Measurements from ENCODE around the gene TIMM22. TPM values are rescaled to one million over a fixed set of nuclear protein-coding genes. Genes with fewer than 3 reads are reported as not detected.

The TIMM22 gene
- polyA plus RNA-seq, 3 donors: 3.2 to 13.6 (median 13.1) TPM

DNA sequence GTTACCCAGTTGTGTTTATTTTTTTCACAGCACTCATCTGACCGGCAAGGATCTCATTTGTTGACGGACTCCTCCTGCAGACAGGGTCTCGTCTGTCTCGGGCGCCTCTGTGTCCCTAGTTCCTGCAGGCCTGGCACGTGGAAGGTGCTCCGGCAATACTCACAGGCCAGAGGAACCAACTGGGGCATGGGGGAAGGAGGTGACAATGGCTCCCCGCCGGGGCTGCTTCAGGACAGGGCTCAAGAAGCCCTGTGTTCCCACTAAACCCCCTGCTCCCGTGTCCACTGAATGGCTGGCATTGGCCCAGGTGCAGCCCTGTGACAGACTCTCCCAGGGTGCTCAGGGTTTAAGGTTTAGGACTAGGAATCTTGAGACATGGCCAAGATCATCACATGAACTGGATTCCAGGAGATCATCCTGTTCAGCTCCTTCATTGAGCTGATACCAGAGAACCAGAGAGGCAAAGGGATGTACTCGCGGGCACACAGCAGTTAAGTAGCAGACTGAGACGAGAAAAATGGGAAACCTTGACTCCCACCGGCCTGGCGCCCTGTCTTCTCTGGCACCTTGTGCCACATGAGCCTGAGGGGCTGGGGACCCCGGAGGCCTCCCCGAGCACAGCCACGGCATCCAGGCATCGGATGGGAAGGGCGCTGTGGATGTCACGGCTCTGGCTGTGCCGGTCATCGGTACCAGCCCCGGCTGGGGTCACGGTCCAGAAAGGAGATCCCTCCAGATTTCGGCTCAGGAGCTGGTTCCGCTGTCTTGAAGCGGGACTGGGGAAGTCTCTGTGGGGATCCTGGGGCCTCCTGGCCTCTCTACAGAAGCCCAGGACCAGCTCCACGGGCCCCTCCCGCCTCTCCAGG lies 29.0 kb downstream of the TIMM22 start:
- H2AFZ ChIP-seq (ENCODE audit: insufficient read depth, low read depth, low read length, poor library complexity, severe bottlenecking): no peak overlapping the region
- intact Hi-C loops (cut with micrococcal nuclease): no loop called here
- H3K79me2 ChIP-seq (ENCODE audit: insufficient read depth, low read length): peaks cover 23% of the 10 kb centered on the region
- H3K9me3 ChIP-seq (replicated peaks in 1 of 2; ENCODE audit: control insufficient read depth in 1 of 2, insufficient read depth in 1 of 2, low read length in 2 of 2): no peaks in the 10 kb centered on the region
- H3K4me1 ChIP-seq (ENCODE audit: control insufficient read depth in 1 of 2, insufficient read depth in 2 of 2, low read length in 2 of 2): no peaks in the 10 kb centered on the region
- no peak overlapping the region for H3K27ac ChIP-seq (ENCODE audit: low read depth in 1 of 2, low read length in 2 of 2)
- H3K4me3 Mint-ChIP-seq: no peak overlapping the region
- peak overlapping the region in 2 of 7 donors; percentile 33 to 48 for H3K27ac Mint-ChIP-seq
- no peak overlapping the region for H3K4me2 ChIP-seq (replicated peaks; ENCODE audit: extremely low read depth, low read length, poor library complexity, severe bottlenecking)
- no peaks in the 10 kb centered on the region for H3K4me1 Mint-ChIP-seq
- H3K36me3 Mint-ChIP-seq: peaks cover 23 to 66% of the 10 kb centered on the region in 2 donors
- no peak for DNase-seq
- no peak overlapping the region for H3K4me3 ChIP-seq (replicated peaks in 1 of 3; ENCODE audit: low read depth in 2 of 3, low read length in 3 of 3)
- peaks cover 97% of the 10 kb centered on the region for H4K20me1 ChIP-seq (ENCODE audit: insufficient read depth, low read length)
- H3K27me3 Mint-ChIP-seq (ENCODE audit: low read depth in 3 of 3): peaks cover 0 to 1% (median 0%) of the 10 kb centered on the region in 3 donors
- peaks cover 39 to 62% of the 10 kb centered on the region in 2 donors for H3K36me3 ChIP-seq (replicated peaks in 1 of 2; ENCODE audit: control insufficient read depth in 1 of 2, insufficient read depth in 2 of 2, low read length in 2 of 2)
- WGBS (ENCODE audit: insufficient coverage): 91% methylated on average over 30 of the region's 30 CpGs
- no peaks in the 10 kb centered on the region for H3K27me3 ChIP-seq (ENCODE audit: control insufficient read depth in 2 of 2, insufficient read depth in 2 of 2, low read length in 2 of 2)
- TF ChIP-seq, protein P1, sequence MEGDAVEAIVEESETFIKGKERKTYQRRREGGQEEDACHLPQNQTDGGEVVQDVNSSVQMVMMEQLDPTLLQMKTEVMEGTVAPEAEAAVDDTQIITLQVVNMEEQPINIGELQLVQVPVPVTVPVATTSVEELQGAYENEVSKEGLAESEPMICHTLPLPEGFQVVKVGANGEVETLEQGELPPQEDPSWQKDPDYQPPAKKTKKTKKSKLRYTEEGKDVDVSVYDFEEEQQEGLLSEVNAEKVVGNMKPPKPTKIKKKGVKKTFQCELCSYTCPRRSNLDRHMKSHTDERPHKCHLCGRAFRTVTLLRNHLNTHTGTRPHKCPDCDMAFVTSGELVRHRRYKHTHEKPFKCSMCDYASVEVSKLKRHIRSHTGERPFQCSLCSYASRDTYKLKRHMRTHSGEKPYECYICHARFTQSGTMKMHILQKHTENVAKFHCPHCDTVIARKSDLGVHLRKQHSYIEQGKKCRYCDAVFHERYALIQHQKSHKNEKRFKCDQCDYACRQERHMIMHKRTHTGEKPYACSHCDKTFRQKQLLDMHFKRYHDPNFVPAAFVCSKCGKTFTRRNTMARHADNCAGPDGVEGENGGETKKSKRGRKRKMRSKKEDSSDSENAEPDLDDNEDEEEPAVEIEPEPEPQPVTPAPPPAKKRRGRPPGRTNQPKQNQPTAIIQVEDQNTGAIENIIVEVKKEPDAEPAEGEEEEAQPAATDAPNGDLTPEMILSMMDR (IDR thresholded peaks at IDR 0.05): no peak
- no peak overlapping the region for H3K9ac ChIP-seq (ENCODE audit: insufficient read depth, low read length, poor library complexity, severe bottlenecking)
- no peaks in the 10 kb centered on the region for H3K9me3 Mint-ChIP-seq

DNA sequence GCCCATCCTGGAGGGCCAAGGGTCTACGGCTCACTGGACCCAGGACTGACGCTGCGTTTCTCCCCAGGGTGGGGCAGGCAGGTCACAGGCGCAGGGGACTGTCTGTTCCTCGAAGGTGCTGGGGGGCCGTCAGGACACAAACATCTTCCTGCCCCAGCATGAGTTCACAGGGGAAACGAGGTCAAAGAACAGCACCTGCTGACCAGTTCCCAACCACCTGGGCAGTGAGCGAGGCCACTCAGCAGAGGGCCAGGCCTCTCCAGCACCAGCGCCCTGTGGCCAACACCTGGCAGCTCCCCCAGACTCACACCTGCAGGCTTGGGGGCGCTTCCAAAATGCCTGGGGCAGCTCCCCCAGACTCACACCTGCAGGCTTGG lies 29.7 kb downstream of the TIMM22 start:
- Histone ChIP-seq H2AFZ (ENCODE audit: insufficient read depth, low read depth, low read length, poor library complexity, severe bottlenecking) (no peak overlapping the region), H3K36me3 (replicated peaks in 1 of 2; ENCODE audit: control insufficient read depth in 1 of 2, insufficient read depth in 2 of 2, low read length in 2 of 2) (peaks cover 41 to 63% of the 10 kb centered on the region in 2 donors), H3K4me1 (ENCODE audit: control insufficient read depth in 1 of 2, insufficient read depth in 2 of 2, low read length in 2 of 2) (no peaks in the 10 kb centered on the region), H3K9me3 (replicated peaks in 1 of 2; ENCODE audit: control insufficient read depth in 1 of 2, insufficient read depth in 1 of 2, low read length in 2 of 2) (no peaks in the 10 kb centered on the region), H3K4me2 (replicated peaks; ENCODE audit: extremely low read depth, low read length, poor library complexity, severe bottlenecking) (no peak overlapping the region), H3K4me3 (replicated peaks in 1 of 3; ENCODE audit: low read depth in 2 of 3, low read length in 3 of 3) (no peak overlapping the region), H3K9ac (ENCODE audit: insufficient read depth, low read length, poor library complexity, severe bottlenecking) (no peak overlapping the region), H3K27me3 (ENCODE audit: control insufficient read depth in 2 of 2, insufficient read depth in 2 of 2, low read length in 2 of 2) (no peaks in the 10 kb centered on the region), H3K27ac (ENCODE audit: low read depth in 1 of 2, low read length in 2 of 2) (no peak overlapping the region), H3K79me2 (ENCODE audit: insufficient read depth, low read length) (peaks cover 23% of the 10 kb centered on the region), H4K20me1 (ENCODE audit: insufficient read depth, low read length) (peaks cover 94% of the 10 kb centered on the region)
- Mint-ChIP-seq H3K36me3 (peaks cover 23 to 67% of the 10 kb centered on the region in 2 donors), H3K4me3 (no peak overlapping the region), H3K9me3 (no peaks in the 10 kb centered on the region), H3K27me3 (ENCODE audit: low read depth in 3 of 3) (peaks cover 0 to 1% (median 0%) of the 10 kb centered on the region in 3 donors), H3K4me1 (no peaks in the 10 kb centered on the region), H3K27ac (no peak overlapping the region)
- intact Hi-C loops (cut with micrococcal nuclease): no loop called here
- TF ChIP-seq, protein P1 (IDR thresholded peaks at IDR 0.05): no peak
- no peak for DNase-seq
- WGBS (ENCODE audit: insufficient coverage): 97% methylated on average over 10 of the region's 10 CpGs
